Fibroblast of skin of right biceps (primary cell): ENCODE data around the gene FAM72A.
"Not testable (repeated sequence)": the region's sequence is repeated elsewhere in the genome, so short reads cannot be mapped to it uniquely, and the experiment has no call there.

Source experiments
- DNase-seq: peaks from one replicate; pipeline ENCODE4 v3.0.0-alpha.2; 2013

FAM72A gene

DNA sequence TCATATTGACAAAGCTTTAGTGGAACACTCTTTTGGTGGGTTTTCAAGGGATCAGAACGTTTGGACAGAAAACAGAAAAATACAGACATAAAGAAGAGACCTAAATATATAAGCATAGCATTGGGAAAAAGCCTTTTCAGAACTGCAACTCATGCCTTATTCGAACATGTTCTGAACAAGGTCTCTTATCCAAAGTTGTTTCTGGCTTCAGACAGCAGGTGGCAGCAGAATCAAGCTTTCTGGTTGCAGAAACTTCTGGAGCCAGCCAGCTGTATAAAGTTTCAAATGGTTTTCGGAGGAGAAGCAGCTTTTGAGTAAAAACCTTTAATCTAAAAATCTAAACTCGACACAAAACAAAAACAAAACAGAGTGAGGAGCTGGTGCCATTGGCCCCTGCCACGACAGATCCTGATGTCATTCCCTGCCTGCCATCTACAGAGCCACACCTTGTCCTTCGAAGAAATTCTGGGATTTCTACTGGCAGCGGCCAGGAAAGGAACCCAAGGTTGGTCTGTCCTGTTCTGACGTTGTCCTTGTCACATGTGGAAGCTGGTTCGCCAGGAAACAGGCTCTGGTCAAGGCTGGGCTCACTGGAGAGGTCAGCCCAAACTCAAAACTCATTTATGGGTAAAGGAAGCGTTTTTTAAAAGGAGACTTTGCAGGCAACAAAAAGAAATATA lies 35.1 kb downstream of the FAM72A start:
- DNase-seq, result not testable (repeated sequence)

- DNase-seq, result no peak
Observed at GRCh38 chr1:206145771-206146290, 56.8 kb downstream of the FAM72A start.

DNA sequence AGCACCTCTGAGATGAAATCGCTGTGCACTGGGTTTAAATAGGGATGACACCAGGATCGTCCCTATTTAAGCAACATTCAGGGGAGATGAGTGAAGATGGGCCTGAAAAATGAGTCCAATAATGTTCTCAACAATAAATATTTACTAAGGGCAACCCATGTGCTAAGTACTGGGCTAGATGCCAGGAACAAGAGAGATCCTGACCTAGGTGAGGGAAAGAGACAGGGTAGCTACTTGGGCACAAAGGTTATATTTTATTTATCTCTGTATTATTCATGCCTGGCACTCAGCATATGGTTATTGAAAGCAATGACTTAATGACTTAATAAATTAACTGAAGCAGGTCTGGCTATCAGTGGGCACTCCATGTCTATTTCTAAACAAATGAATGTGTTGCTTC lies 58.0 kb downstream of the FAM72A start:
- DNase-seq, result no peak

DNA sequence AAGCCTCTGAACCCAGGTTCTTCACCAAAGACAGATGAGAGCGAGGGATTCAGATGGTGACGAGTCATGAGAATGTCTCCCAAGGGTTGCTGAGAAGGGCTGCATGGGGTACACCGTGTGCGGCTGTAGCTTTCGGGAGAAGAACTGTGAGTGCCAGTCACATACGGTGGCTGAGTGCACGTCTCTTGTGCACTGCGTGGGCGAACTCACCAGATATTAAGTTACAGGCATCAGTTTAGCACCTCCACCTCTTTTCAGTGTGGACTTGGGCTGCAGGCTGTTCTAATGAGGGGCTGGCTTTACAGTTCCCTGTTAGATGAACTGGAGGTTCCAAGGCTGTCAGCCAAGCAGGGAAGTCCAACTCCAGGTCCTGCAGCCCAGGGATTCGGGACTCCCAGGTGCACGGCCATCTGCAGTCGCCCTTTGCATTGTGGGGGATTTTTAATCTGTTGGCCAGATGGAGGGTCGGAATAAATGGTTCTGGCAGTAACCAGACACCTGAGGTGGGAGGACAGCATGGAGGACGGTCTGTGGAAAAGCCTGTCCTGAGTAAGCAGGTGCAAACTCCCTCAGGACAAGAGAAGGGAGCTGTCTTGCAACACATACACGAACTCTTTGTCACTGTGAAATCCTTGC lies 59.0 kb downstream of the FAM72A start:
- no peak for DNase-seq

DNA sequence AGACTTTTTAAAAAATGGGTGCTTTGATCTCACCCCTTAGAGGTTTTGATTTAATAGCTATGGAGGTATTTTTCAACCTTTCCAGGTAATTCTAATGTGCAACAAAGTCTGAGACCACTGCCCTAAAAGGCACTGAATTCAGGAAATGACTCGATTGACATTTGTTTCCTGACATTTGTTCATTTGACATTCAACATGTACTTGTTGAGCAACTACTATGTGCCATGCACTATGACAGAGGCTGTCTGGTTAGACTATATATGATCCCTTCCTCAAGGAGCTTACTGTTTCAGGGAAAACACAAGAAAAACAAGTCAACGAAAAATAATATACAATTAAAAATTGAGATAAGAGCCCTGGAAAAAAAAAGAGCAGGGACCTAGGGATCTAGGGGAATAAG lies 59.9 kb downstream of the FAM72A start:
- no peak for DNase-seq

DNA sequence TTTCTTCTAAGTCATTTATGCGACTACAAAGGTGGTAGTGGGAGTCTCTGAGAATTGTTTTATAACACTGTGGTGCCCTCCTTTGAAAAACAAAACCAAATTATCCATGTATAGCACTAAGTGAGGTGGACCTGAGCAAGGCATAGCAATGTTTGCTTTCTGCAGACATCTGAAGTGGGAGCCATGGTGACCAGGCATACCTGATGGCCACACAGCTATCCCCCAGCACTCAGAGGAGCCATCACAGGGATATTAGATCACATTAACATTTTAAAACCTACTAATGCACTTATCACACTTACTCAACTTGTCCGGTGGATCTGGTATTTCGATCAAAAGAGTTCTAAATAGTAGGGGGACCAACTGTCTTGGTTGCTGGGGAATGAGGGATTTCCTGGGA lies 60.6 kb downstream of the FAM72A start:
- no peak for DNase-seq

- DNase-seq, result no peak
Observed at GRCh38 chr1:206136241-206136640, 66.4 kb downstream of the FAM72A start.
